ACC112 (cell line): ENCODE results near the gene TRIM71.

ENCODE experiments used
- H2AFZ ChIP-seq: fragments of 200-600 bp; sonication (generic); one replicate; pipeline ENCODE4 v1.6.0; 2017; ENCODE audit warnings: antibody characterized with exemption, low read length; ENCODE audit not compliant: unreplicated experiment
- H3K27ac ChIP-seq: fragments of 200-600 bp; sonication (generic); 2 replicates; pipeline ENCODE4 v1.5.1; 2014; ENCODE audit warnings: low read depth, mild to moderate bottlenecking, antibody characterized with exemption, low read length, moderate library complexity
- H3K27me3 ChIP-seq: fragments of 200-600 bp; sonication (generic); 2 replicates; pipeline ENCODE4 v1.6.1; 2014; ENCODE audit warnings: mild to moderate bottlenecking, antibody characterized with exemption, low read length, moderate library complexity, mixed read lengths; ENCODE audit not compliant: insufficient read depth
- H3K36me3 ChIP-seq: fragments of 200-600 bp; sonication (generic); 2 replicates; pipeline ENCODE4 v1.6.1; 2016; ENCODE audit warnings: mild to moderate bottlenecking, antibody characterized with exemption, low read length, moderate library complexity, mixed read lengths; ENCODE audit not compliant: insufficient read depth
- H3K4me1 ChIP-seq: fragments of 200-600 bp; sonication (generic); one replicate; pipeline ENCODE4 v1.6.1; 2016; ENCODE audit warnings: low read length, mixed read lengths; ENCODE audit not compliant: insufficient read depth, unreplicated experiment, control insufficient read depth
- H3K4me3 ChIP-seq: fragments of 200-600 bp; sonication (generic); 2 replicates; pipeline ENCODE4 v1.5.1; 2014; ENCODE audit warnings: mild to moderate bottlenecking, low read depth, low read length
- H3K79me2 ChIP-seq: fragments of 200-600 bp; sonication (generic); one replicate; pipeline ENCODE4 v1.6.0; 2016; ENCODE audit warnings: low read length; ENCODE audit not compliant: control insufficient read depth, unreplicated experiment, insufficient read depth

Gene TRIM71

GRCh38 chr3:32835961-32836360 is 18.2 kb downstream of the TRIM71 start:
- H3K36me3 ChIP-seq = no peaks in the 10 kb centered on the region
- no peak overlapping the region for H2AFZ ChIP-seq
- H3K27me3 ChIP-seq = peaks cover 61% of the 10 kb centered on the region
- H3K27ac ChIP-seq = no peak overlapping the region
- no peak overlapping the region for H3K4me3 ChIP-seq
- no peaks in the 10 kb centered on the region for H3K79me2 ChIP-seq
- H3K4me1 ChIP-seq = no peaks in the 10 kb centered on the region

- H3K4me3 ChIP-seq = no peak overlapping the region
- H2AFZ ChIP-seq = no peak overlapping the region
- no peak overlapping the region for H3K27ac ChIP-seq
- peaks cover 61% of the 10 kb centered on the region for H3K27me3 ChIP-seq
- H3K36me3 ChIP-seq = no peaks in the 10 kb centered on the region
- H3K79me2 ChIP-seq = no peaks in the 10 kb centered on the region
- no peaks in the 10 kb centered on the region for H3K4me1 ChIP-seq
Observed at GRCh38 chr3:32836601-32837000, 18.8 kb downstream of the TRIM71 start.

- Histone ChIP-seq H3K27ac (no peak overlapping the region), H3K4me1 (peaks cover 2% of the 10 kb centered on the region), H3K27me3 (peaks cover 55% of the 10 kb centered on the region), H2AFZ (no peak overlapping the region), H3K36me3 (no peaks in the 10 kb centered on the region), H3K79me2 (no peaks in the 10 kb centered on the region), H3K4me3 (no peak overlapping the region)
Observed at GRCh38 chr3:32837366-32837765, 19.6 kb downstream of the TRIM71 start.

GRCh38 chr3:32837789-32838188 is 20.0 kb downstream of the TRIM71 start:
- Histone ChIP-seq H3K36me3 (no peaks in the 10 kb centered on the region), H3K27ac (no peak overlapping the region), H3K79me2 (no peaks in the 10 kb centered on the region), H3K27me3 (peaks cover 55% of the 10 kb centered on the region), H3K4me3 (no peak overlapping the region), H2AFZ (no peak overlapping the region), H3K4me1 (peaks cover 6% of the 10 kb centered on the region)

- H3K79me2 ChIP-seq = no peaks in the 10 kb centered on the region
- H2AFZ ChIP-seq = no peak overlapping the region
- H3K4me1 ChIP-seq = peaks cover 6% of the 10 kb centered on the region
- H3K27me3 ChIP-seq = peaks cover 39% of the 10 kb centered on the region
- no peak overlapping the region for H3K4me3 ChIP-seq
- H3K36me3 ChIP-seq = no peaks in the 10 kb centered on the region
- no peak overlapping the region for H3K27ac ChIP-seq
Observed at GRCh38 chr3:32839714-32840085, 21.9 kb downstream of the TRIM71 start.

GRCh38 chr3:32840086-32840841 is 22.5 kb downstream of the TRIM71 start:
- peaks cover 34% of the 10 kb centered on the region for H3K27me3 ChIP-seq
- H3K36me3 ChIP-seq = no peaks in the 10 kb centered on the region
- H3K4me1 ChIP-seq = peaks cover 6% of the 10 kb centered on the region
- H3K27ac ChIP-seq = no peak overlapping the region
- H3K79me2 ChIP-seq = no peaks in the 10 kb centered on the region
- H3K4me3 ChIP-seq = no peak overlapping the region
- no peak overlapping the region for H2AFZ ChIP-seq

GRCh38 chr3:32841341-32841740 is 23.5 kb downstream of the TRIM71 start:
- Histone ChIP-seq H2AFZ (no peak overlapping the region), H3K79me2 (no peaks in the 10 kb centered on the region), H3K27ac (no peak overlapping the region), H3K36me3 (no peaks in the 10 kb centered on the region), H3K4me1 (peaks cover 6% of the 10 kb centered on the region), H3K4me3 (no peak overlapping the region), H3K27me3 (peaks cover 24% of the 10 kb centered on the region)

GRCh38 chr3:32841867-32842470 is 24.2 kb downstream of the TRIM71 start:
- H3K4me1 ChIP-seq = peaks cover 6% of the 10 kb centered on the region
- no peak overlapping the region for H3K4me3 ChIP-seq
- peaks cover 18% of the 10 kb centered on the region for H3K27me3 ChIP-seq
- H3K27ac ChIP-seq = no peak overlapping the region
- no peak overlapping the region for H2AFZ ChIP-seq
- no peaks in the 10 kb centered on the region for H3K36me3 ChIP-seq
- H3K79me2 ChIP-seq = no peaks in the 10 kb centered on the region

- Histone ChIP-seq H3K4me3 (no peak overlapping the region), H3K4me1 (peaks cover 6% of the 10 kb centered on the region), H3K27me3 (peaks cover 12% of the 10 kb centered on the region), H3K79me2 (no peaks in the 10 kb centered on the region), H3K27ac (no peak overlapping the region), H2AFZ (no peak overlapping the region), H3K36me3 (no peaks in the 10 kb centered on the region)
Observed at GRCh38 chr3:32842531-32842931, 24.7 kb downstream of the TRIM71 start.

- Histone ChIP-seq H3K27ac (no peak overlapping the region), H2AFZ (no peak overlapping the region), H3K4me3 (no peak overlapping the region), H3K27me3 (peaks cover 12% of the 10 kb centered on the region), H3K4me1 (peaks cover 6% of the 10 kb centered on the region), H3K79me2 (no peaks in the 10 kb centered on the region), H3K36me3 (no peaks in the 10 kb centered on the region)
Observed at GRCh38 chr3:32842987-32843386, 25.2 kb downstream of the TRIM71 start.
